Nephron progenitor cell (in vitro differentiated cells): Measurements from ENCODE around the gene EGFL7.

ENCODE experiments used
- DNase-seq: peaks from one replicate; pipeline ENCODE4 v3.0.0; 2021
- H3K27ac Mint-ChIP-seq: 2 replicates; pipeline ENCODE4 v1.8.0; 2021; ENCODE audit warnings: mild to moderate bottlenecking, moderate library complexity, mixed read lengths
- H3K27me3 Mint-ChIP-seq: 2 replicates; pipeline ENCODE4 v1.8.0; 2021; ENCODE audit warnings: mild to moderate bottlenecking, low read depth, mixed read lengths; ENCODE audit not compliant: poor library complexity
- H3K36me3 Mint-ChIP-seq: 2 replicates; pipeline ENCODE4 v1.8.0; 2021; ENCODE audit warnings: low read depth, mixed read lengths
- H3K4me1 Mint-ChIP-seq: 2 replicates; pipeline ENCODE4 v1.8.0; 2021; ENCODE audit warnings: mixed read lengths
- H3K4me3 Mint-ChIP-seq: 2 replicates; pipeline ENCODE4 v1.8.0; 2021; ENCODE audit warnings: mild to moderate bottlenecking, moderate library complexity, mixed read lengths
- H3K9me3 Mint-ChIP-seq: 2 replicates; pipeline ENCODE4 v1.8.0; 2021; ENCODE audit warnings: mild to moderate bottlenecking, moderate library complexity, mixed read lengths
- CTCF ChIP-seq: fragments of 200-600 bp; sonication (generic); IDR thresholded peaks from 2 replicates; pipeline ENCODE4 v1.5.0; 2021; ENCODE audit warnings: antibody characterized with exemption

The EGFL7 gene

GRCh38 chr9:136678034-136678433 is 15.3 kb downstream of the EGFL7 start:
- TF ChIP-seq CTCF, result no peak
- DNase-seq, result no peak

GRCh38 chr9:136678624-136679023 is 15.9 kb downstream of the EGFL7 start:
- peaks cover 27% of the 10 kb centered on the region for H3K4me1 Mint-ChIP-seq
- no peaks in the 10 kb centered on the region for H3K9me3 Mint-ChIP-seq
- H3K27me3 Mint-ChIP-seq, result peaks cover under 1% of the 10 kb centered on the region
- DNase-seq, result no peak
- H3K4me3 Mint-ChIP-seq, result no peak overlapping the region
- H3K27ac Mint-ChIP-seq, result peak overlapping the region; percentile 85
- TF ChIP-seq CTCF, result no peak
- no peaks in the 10 kb centered on the region for H3K36me3 Mint-ChIP-seq

More at GRCh38 chr9:136678034-136678433, 15.3 kb downstream of the EGFL7 start:
- no peak overlapping the region for H3K4me3 Mint-ChIP-seq
- H3K27me3 Mint-ChIP-seq, result no peaks in the 10 kb centered on the region
- H3K9me3 Mint-ChIP-seq, result no peaks in the 10 kb centered on the region
- H3K27ac Mint-ChIP-seq, result no peak overlapping the region
- H3K36me3 Mint-ChIP-seq, result no peaks in the 10 kb centered on the region
- peaks cover 25% of the 10 kb centered on the region for H3K4me1 Mint-ChIP-seq

GRCh38 chr9:136679431-136679941 is 16.8 kb downstream of the EGFL7 start:
- no peak overlapping the region for H3K27ac Mint-ChIP-seq
- H3K9me3 Mint-ChIP-seq, result no peaks in the 10 kb centered on the region
- H3K4me3 Mint-ChIP-seq, result no peak overlapping the region
- H3K4me1 Mint-ChIP-seq, result peaks cover 27% of the 10 kb centered on the region
- DNase-seq, result no peak
- H3K27me3 Mint-ChIP-seq, result peaks cover 9% of the 10 kb centered on the region
- no peaks in the 10 kb centered on the region for H3K36me3 Mint-ChIP-seq
- TF ChIP-seq CTCF, result no peak

GRCh38 chr9:136681029-136681428 is 18.3 kb downstream of the EGFL7 start:
- TF ChIP-seq CTCF, result no peak
- Mint-ChIP-seq H3K4me3 (no peak overlapping the region), H3K27me3 (peaks cover 25% of the 10 kb centered on the region), H3K9me3 (no peaks in the 10 kb centered on the region), H3K4me1 (peaks cover 24% of the 10 kb centered on the region), H3K36me3 (no peaks in the 10 kb centered on the region), H3K27ac (no peak overlapping the region)
- DNase-seq, result no peak

- peaks cover 29% of the 10 kb centered on the region for H3K27me3 Mint-ChIP-seq
- no peak overlapping the region for H3K4me3 Mint-ChIP-seq
- H3K36me3 Mint-ChIP-seq, result no peaks in the 10 kb centered on the region
- H3K27ac Mint-ChIP-seq, result no peak overlapping the region
- TF ChIP-seq CTCF, result no peak
- no peaks in the 10 kb centered on the region for H3K9me3 Mint-ChIP-seq
- H3K4me1 Mint-ChIP-seq, result peaks cover 28% of the 10 kb centered on the region
- DNase-seq, result no peak
Observed at GRCh38 chr9:136681945-136682699, 19.4 kb downstream of the EGFL7 start.

GRCh38 chr9:136682710-136683109 is 20.0 kb downstream of the EGFL7 start:
- Mint-ChIP-seq H3K27me3 (peaks cover 29% of the 10 kb centered on the region), H3K36me3 (no peaks in the 10 kb centered on the region), H3K9me3 (no peaks in the 10 kb centered on the region), H3K27ac (no peak overlapping the region), H3K4me3 (no peak overlapping the region), H3K4me1 (peaks cover 28% of the 10 kb centered on the region)
- no peak for DNase-seq
- TF ChIP-seq CTCF, result no peak
